Daoy (cell line): ENCODE results near the gene SNRNP27. TPM values are rescaled to one million over a fixed set of nuclear protein-coding genes. Genes with fewer than 3 reads are reported as not detected.

Source experiments
- DNase-seq: peaks from one replicate; pipeline ENCODE4 v3.0.0-alpha.2; 2015; ENCODE audit warnings: low read depth
- total RNA-seq: library from RNA; depleted of rRNA; stranded (reverse); fragments of >200 nt; shearing (Covaris generic); gene quantifications from 2 replicates; pipeline ENCODE4 v1.2.3, GENCODE V29; 2014

Gene SNRNP27
- total RNA-seq, 1 experiment from 2014 or later: 103 TPM

DNA sequence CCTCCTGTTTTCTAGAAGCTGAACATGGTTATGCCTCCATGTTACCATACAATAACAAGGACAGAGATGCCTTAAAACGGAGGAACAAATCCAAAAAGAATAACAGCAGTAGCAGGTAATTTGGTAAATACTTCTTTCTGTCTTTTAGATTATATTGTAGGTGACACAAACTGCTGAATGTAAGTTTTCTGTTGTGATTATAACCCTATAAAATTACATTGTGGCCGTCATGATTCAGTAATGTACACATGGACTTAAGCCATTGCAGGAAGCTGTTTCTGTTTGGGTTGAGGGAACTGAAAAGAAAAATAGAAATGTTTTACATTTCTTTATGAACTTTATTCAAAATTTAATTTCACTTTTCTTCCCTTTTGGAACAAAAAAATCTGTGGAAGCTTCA lies 22.4 kb downstream of the SNRNP27 start:
- DNase-seq: no peak

DNA sequence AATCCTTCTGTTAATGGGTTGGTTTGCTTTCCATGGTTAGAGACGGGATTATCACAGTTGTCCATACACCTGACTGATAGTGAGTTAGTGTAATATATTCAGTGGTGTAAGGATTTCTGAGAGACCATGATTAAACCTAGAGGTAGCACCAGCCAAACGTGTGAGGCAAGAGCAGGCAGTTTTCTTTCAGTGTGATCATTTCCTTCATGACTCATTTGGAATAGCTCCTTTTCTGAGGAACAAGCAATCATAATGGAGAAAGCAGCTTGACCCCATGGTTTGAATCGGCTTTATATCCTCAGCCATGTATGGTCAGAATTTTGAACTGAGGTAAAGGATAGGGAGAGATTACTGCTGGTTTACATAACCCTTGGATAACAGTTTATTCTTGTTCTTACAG lies 24.1 kb downstream of the SNRNP27 start:
- DNase-seq: peak; percentile 78

DNA sequence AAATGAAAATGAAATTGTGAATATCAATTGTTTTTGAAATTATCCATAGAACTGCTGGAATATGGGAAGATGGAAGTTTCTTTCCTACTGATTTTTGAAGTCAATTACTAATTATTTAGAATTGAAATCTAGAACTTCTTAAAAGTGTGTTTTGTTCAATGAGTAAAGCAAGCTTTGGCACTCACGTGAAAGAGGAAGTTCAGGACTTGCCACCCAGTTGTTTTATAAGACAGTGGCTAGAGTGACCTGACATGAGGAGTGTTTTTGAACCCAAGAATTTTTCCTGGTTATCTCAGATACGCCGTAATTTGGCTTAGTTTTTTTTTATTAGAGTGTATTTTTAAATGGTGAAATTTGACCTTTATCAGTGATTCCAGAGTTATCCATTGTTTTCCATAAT lies 24.6 kb downstream of the SNRNP27 start:
- no peak for DNase-seq

DNA sequence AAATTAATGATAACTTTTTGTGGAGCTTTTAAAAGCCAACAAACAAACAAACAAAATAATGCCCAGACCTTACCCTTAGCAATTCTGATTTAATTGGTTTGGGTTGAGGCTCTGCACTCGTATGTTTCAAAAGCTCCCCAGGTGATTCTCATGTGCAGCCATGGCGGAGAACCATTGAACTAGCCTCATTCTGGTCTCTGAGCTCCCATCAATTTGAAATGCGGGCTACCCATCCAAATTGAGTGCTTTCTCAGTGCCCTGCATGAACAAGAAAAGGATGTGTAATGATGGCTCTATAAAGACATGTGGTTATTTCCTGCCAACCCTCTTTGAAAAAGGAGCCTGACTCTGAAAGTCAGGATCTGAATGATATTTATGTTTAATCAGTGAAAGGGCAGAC lies 29.4 kb downstream of the SNRNP27 start:
- no peak for DNase-seq

DNA sequence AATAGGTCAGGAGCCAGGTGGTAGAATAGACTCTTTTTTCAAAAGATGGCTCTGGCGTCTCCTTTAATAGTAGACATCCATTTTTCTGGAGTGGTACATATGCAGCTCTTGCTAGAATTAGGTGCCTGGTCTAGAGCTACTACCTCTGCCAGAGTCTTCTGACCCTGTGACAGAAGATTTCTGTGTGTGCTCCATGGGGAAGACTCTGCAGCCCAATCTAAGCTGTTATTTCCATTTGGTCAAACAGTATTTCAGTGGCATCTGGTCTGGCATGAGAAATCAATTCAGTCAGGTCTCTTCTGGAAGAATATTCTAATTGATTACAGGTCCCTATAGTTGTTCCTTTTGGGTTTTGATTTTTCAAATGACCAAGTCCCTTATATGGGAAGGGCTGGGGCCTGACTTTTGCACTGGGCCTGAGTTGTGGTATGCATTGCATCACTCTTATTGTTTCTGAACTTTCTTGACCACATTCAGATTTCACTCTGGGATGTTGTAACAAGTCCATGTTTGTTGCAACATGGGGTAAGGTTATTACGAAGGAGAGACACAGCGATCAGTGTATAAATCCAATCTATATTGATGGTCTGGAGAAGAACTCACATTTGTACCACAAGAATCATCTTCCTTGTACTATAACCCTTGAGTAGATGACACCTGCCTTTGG lies 33.2 kb downstream of the SNRNP27 start:
- DNase-seq: no peak

DNA sequence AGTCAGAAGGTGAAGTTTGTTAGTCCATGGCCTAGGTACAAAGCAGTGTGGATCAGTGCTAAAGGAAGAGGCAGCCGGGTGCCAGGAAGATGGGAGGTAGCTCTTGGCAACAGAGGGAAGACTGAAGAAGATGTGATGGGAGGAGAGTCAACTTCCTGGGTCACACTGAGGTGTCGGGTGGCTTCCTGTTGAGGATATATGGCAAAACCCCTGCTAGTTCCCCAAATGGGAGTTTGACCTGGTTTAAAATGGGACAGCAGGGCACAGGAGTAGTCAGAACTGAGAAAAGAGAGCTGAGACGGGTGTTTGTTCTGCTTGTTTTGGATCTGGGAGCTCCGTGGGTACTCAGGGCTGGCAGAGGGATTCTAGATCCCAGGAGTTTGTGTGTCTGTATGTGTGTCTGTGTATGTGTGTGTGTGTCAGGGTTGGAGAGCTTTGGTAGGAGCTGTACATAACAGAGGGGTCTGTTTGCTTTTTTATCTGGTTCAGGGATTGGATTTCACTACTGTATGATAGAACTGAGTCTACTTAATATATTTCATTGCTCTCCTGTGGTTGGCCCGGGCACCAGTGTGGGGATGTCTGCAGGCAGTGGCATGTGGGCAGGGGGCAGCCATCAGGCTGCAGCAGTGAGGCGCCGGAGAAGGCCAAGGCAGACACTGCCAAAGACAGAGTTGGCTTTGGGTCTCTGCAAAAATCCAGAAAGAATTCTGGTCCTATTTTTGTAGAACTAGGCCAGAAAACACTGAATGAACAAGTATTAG lies 38.3 kb downstream of the SNRNP27 start:
- DNase-seq: no peak

DNA sequence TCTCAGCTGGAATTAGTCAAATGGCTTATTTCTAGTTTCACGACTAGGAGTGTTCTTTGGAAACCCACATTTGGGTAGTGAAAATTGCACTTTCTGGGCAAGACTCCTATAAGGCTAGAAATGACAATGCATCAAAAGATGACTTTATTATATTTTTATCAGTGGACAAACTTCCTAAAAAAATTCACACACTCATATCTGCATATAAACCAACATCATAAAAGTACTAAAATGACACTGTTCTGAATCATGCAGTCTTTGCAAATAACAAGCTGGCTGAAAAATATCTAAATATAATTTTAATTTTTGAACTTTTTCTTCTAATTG lies 38.8 kb downstream of the SNRNP27 start:
- DNase-seq: no peak

DNA sequence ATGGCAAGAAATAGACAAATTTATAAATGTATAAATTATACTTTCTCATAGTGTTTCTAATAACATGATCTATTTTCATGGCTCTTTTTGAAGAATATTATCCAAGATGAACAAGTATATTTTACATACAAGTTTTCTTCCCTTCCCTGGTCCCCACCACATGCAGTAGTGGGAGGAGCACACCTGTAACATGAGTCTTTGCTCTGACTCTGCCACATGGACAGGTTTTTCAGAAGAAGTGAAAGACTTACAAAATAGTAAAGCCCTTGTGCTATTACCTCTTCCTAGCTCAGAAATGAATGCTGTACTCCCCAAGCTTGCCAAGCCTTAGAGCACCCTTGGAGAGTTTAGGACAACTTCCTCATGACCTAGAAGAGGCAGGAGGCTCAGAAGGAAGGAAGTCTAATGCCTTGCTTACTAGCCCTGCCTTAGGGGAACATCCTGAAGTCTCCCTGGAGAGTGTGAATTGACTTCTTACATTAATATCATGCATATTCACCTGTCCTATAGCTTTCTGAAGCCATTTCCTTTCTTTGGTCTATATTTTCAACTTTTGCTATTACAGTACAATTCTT lies 39.6 kb downstream of the SNRNP27 start:
- DNase-seq: no peak

DNA sequence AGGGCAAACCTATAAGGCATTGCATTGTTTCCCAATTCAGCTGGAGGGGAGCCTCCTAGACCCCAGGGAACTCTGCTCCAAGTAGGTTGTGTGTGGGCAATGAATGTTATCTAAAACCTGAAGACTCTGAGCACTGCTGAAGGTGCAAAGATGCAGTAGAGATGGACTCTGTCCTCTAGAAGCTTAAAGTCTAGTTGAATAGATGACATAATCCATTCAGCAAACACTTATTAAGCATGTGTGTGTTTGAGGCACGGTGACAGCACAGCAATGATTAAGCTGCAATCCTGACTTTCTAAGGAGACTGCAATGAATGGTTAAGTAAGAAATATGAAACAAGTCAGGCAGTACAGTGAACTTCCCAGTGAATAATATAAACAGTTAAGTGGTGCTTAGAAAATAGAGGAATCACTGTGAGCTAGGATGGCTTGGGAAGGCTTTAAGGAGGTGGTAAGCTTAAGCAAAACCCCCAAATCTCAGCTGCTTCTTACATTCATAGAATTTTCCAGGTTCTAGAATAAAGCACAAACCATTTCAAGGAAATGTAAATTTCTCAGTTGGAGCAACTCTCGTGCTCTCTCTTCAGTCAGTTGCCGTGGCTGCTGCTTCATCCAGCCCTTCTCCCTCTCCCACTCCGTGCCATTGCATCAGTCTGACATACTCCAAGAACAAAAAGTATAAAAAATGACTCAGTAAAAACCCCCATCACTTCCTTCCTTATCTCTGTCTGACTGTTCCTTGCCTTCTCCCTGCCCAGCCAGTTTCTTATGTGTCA lies 40.3 kb downstream of the SNRNP27 start:
- DNase-seq: peak; percentile 78

DNA sequence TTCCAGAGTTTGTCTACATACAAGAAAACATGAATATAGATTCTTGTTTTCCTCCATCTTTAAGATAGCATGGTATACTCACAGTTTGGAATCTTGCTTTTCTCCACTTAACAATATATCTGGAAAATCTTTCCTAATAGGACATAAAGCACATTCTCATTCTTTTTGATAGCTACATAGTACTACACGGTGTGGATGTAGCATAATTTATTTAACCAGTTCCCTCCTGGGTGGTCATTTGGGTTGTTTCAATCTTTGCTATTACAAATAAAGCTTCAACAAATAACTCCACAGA lies 40.8 kb downstream of the SNRNP27 start:
- DNase-seq: no peak

DNA sequence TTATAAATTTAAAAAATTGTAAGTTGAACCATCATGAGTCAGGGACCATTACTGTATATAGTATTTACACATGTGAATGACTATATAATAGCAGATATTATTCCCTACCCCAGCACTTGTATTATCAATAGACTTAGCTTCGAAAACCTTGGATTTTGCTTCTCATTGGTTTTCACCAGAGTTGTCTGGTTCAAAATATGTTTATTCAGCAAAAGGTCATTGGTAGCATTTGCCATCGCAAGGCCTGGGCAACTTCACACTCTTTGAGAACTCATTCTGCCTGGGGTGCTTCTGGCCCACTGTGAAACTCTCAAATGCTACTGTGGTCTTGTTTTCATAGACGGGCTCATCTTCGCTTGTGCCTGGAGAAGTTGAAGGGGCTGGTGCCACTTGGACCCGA lies 41.3 kb downstream of the SNRNP27 start:
- no peak for DNase-seq

DNA sequence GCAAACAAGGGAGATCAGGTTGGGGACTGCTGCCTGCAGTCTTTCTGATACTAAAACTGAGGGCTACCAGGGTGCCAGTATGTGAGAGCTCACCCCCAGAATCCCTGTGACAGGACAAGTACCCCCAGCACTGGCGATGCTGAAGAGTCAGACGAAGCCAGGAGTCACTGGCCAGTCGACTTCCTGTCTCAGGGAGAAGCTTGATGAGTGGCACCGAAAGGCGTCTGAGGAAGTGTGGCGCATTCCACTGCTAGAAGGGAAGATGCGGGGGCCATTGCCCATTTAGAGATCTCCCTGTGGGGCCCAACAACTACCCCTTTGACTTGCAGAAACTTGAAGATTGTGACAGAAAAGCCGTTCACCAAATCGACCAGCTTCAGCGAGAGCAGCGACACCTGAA lies 43.1 kb downstream of the SNRNP27 start:
- DNase-seq: no peak

DNA sequence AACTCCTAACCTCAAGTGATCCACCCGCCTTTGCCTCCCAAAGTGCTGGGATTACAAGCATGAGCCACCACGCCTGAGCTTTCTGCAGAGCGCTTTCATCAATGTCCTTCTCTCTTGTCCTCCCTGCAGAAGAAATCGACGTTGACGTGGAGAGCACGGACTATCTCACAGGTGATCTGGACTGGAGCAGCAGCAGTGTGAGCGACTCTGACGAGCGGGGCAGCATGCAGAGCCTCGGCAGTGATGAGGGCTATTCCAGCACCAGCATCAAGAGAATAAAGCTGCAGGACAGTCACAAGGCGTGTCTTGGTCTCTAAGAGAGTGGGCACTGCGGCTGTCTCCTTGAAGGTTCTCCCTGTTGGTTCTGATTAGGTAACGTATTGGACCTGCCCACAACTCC lies 44.2 kb downstream of the SNRNP27 start:
- DNase-seq: no peak

DNA sequence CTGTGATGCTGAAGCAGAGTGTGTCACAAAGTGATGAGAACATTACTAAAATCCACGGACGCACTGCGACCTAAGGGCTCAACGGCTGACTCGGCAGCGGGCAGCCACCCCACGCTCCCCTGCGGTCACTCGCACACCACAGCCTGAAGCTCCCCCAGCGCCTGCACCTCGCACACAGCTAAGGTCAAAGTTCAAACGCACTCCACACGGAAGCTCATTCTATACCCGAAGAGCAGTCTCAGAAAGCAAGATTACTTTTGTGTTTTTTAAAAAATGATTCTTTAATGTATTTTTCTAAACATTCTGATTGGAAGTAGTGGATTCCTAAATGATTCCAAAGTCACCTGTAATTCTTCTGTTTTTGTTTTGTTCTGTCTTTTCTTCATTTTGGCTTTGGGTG lies 46.0 kb downstream of the SNRNP27 start:
- DNase-seq: no peak

DNA sequence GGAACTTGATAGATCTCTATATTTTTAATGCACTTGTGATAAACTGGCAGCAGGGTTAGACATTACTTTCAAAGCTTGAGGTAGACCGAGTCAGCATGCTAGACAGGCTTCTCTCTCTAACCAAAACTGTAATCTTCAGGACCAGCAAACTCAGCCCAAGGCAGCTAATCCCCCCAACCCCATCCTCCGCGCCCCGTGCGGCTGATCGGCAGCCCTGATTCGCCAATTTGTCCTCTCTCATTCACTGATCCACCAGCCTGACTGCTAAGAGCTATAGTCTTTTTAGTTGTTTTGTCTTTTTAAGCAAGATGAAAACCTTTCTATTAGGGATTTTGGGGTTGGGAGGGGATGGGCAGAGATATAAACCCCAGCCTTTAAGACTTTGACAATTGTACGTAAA lies 46.9 kb downstream of the SNRNP27 start:
- no peak for DNase-seq

DNA sequence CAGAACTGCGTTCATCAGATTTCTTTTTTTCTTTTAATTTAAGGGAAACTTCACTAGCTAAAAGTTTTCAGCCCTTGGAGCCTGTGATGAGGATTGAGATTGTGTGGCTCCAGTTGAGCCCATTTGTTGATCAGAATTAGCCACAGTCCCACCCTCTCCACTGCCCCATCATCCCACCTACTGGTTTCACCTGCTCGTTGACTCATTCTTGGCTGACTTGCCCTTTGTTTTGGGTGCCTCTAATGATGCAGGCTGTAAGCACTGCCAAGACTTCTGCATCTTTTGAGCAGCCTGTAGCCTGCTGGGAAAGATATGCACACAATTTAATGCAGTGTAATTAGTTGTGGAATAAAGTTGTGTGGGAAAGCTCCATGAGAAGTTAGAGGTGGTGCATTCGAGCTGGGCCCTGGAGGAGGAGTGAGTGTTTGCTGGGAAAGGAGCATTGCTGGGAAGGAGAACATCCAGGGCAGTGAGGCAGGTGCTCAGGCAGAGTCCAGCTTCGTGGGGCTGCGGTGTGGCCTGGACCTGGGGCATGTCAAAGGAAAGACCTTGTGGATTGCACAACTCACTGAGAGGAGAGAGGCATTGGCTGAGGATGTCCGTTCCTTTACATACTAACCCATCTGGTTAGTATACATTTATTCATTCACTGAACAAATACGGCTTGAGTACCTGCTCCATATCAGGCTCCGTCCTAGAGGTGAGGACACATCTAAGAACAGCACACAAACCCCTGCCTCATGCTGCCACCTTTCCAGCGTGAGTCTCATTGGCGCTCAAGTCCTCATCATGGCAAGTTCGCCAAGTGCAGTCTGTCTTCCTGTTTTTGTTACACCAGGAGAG lies 49.5 kb downstream of the SNRNP27 start:
- no peak for DNase-seq

DNA sequence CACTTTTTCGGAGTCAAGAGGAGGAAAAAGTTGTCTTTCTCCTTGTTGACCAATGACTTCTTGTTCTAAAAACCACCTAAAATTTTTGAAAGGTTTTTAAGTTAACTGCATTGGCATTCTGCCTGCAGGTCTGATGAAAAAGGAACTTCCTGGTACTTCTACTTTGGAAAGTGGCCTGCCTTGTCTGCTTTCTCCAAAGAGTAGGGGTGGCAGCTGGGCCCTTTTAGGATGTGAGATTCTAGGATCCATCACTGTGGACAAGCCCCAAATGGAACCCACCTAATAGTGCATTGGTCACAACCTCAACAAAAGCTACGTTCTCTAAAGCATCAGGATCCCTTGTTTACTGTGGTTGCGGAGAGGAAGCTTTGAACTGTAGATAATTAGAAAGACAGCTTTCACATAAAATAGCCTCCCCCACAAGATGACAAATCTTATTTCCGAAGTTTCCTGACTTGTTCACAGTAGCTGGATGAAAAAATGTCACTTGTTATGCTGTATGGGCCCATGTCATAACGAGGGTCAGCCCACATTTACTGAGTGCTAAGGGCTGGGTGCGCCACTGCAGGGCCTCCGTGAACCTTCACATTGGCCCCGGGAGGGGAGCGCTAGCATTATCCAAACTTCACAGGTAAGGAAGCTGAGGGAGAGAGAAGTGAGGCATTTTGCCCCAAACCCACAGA lies 50.2 kb downstream of the SNRNP27 start:
- no peak for DNase-seq

DNA sequence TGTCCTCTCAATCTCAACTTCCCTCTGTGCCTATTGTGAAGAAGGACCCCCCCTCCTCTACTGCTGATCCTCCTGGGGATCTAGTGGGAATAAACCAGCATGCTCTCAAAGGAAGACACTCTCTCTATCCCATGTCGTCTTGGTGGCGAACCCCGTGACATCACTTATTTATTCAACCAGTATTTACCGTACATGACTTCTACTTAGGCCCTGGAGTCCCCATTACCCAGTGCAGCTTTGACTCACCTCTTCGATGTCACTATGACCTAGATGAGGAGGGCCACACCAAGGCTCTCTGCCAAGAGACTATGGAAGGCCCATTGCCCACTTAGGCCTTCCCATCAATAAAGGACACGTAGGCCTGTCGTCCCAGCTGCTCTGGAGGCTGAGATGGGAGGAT lies 51.0 kb downstream of the SNRNP27 start:
- no peak for DNase-seq

DNA sequence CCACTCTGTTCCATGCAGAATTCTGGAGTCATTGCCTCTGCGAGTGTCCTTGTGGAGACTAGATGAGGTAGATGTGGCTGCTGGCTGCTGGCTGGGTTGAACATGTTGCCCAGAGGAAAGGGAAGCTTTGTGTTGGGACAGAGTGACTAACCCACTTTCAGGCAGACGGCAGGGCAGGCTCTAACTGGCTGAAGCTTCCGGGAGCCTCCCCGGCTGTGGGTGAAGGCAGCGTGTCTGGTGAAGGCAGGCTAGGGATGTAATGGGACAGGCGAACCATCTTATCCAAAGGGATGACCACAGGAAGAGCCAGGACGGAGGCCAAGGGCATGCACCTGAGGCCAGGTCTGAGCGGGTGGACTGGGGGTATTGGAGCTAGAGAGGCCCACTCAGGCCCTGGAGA lies 51.7 kb downstream of the SNRNP27 start:
- peak; percentile 60 for DNase-seq

DNA sequence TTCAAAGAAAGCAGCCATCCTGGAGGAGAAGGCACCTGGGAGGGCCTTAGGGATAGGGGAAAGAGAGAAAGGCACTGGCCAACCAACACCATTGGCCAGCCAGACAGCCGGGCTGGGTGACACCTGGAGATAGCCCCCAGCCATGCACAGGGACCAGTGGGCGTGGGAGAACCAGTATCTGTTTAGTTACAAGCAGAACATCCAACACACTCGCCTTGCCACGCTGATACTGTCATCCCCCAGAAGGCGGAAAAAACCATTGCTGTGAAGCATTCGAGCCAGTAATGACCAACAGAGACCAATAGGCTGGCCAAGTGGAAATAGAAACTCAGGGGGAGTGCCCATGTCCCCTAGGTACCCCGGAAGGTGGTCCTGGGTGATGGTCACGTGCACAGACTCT lies 52.2 kb downstream of the SNRNP27 start:
- no peak for DNase-seq
